Subcutaneous adipose tissue (tissue), 4 donors: Measurements from ENCODE around the gene RTL10. TPM values are rescaled to one million over a fixed set of nuclear protein-coding genes. Genes with fewer than 3 reads are reported as not detected.

Experiments used
- total RNA-seq, 4 donors: library from RNA; depleted of rRNA; stranded (reverse); fragments of >200 nt; gene quantifications; one replicate each; pipeline ENCODE4 v1.1.0, GENCODE V29; 2016
- TF ChIP-seq, protein P1 (sequence below): fragments of 450-650 bp; IDR thresholded peaks from one replicate; pipeline ENCODE4 v1.5.1; 2016; ENCODE audit warnings: low read depth, mild to moderate bottlenecking, control low read depth, antibody characterized with exemption, moderate library complexity

Gene RTL10
- total RNA-seq, 4 donors from 2014 or later: 4.1 to 11.9 (median 6.7) TPM

DNA sequence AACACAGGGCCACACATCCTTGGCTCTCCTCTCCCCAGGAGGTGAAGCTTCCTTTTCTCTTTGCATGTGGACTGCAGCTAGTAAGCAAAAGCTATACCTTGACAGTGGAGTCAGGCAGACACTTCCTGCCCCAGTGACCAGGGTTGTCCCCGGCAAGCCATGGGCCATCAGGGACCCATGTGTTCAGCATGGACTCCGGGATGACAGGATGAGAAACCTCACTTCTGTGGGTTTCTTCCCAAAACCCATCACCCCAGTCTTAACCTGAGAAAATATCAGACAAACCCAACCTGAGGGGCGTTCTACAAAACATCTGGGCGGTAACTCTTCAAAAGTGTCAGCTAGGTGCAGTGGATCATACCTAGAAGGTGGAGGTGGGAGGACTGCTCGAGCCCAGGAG, 40.2 kb downstream of the RTL10 start:
- TF ChIP-seq, protein P1, sequence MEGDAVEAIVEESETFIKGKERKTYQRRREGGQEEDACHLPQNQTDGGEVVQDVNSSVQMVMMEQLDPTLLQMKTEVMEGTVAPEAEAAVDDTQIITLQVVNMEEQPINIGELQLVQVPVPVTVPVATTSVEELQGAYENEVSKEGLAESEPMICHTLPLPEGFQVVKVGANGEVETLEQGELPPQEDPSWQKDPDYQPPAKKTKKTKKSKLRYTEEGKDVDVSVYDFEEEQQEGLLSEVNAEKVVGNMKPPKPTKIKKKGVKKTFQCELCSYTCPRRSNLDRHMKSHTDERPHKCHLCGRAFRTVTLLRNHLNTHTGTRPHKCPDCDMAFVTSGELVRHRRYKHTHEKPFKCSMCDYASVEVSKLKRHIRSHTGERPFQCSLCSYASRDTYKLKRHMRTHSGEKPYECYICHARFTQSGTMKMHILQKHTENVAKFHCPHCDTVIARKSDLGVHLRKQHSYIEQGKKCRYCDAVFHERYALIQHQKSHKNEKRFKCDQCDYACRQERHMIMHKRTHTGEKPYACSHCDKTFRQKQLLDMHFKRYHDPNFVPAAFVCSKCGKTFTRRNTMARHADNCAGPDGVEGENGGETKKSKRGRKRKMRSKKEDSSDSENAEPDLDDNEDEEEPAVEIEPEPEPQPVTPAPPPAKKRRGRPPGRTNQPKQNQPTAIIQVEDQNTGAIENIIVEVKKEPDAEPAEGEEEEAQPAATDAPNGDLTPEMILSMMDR: no peak

DNA sequence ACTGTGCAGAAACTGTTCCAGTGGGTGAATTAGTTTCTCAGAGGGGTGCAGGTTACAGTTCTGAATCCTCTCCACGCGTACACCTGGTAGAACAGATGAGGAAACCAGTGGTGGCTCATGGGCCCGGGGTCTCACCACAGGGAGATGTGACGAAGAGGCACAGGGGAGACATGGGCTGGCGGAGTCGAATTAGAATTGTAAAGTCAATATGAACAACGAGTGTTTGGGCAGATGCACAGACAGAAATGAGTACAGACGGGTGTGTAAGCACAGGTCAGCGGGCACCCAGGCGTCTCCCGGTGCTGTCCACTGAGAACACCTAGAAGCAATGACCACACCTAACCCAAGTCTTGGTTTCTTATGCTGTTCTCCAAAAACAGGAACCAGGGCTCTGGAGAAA, 41.8 kb downstream of the RTL10 start:
- TF ChIP-seq, protein P1: no peak

DNA sequence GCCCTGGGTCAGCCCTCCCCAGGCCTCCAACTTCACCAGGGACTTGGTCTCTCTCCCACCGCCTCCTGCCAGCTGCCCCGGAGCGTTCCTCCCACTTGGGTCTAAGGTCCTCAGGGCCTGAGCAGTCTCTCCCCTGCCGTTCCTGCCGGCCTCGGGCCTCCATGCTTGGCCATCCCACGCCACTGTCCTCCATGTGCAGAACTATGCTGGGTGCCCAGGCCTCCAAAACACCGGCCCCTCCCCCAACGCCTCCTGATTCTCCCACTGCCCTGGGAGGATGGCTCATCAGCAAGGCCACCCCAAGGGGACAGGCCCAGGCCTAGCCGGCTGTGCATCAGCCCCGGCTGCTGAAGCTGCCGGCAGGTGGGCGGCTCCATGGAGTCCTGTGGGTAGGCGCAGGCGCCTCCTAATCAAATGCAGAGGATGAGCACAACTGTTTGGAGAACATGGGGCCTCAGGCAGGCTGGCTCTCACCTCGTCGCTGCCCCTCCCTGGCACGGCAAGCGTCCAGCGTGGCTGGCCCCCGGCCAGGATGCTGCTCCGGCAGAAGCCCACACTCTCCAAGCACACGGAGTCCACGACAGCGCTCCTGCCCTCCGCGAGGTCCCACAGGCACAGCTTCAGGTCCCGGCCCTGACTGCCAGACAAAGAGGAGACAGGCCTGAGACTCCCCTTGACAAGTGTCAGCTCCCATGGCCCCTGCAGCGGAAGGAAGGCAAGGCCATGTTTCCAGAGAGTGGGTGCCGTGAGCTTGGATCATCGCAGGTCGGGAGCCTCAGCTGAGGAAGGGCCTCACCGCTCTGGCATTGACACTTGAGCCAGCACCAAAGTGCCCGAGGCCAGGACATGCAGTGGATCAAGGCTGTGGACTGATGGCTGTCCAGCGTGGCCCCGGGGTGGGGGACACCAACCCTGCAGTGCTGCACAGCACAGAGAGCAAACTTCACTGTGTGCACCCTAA, 42.6 kb downstream of the RTL10 start:
- TF ChIP-seq, protein P1: no peak

DNA sequence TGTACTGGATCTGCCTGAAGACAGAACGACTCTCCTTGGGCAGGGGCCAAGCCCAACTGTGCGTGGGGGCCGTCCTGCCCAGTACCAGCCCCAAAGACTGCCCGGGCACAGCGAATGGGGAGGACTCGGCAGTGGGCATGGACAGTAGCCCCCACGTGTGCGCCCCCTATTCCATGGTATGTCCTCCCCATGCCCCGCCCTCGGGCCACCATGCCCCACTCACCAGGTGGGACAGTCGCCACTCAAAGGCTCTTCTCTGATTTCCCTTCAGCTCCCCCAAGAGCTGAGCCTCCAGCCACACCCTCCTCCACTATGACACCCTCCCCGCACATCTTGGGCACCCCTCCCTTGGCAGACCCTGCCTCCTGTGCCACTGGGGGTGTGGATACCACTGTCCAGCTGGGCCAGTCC, 43.5 kb downstream of the RTL10 start:
- TF ChIP-seq, protein P1: no peak

DNA sequence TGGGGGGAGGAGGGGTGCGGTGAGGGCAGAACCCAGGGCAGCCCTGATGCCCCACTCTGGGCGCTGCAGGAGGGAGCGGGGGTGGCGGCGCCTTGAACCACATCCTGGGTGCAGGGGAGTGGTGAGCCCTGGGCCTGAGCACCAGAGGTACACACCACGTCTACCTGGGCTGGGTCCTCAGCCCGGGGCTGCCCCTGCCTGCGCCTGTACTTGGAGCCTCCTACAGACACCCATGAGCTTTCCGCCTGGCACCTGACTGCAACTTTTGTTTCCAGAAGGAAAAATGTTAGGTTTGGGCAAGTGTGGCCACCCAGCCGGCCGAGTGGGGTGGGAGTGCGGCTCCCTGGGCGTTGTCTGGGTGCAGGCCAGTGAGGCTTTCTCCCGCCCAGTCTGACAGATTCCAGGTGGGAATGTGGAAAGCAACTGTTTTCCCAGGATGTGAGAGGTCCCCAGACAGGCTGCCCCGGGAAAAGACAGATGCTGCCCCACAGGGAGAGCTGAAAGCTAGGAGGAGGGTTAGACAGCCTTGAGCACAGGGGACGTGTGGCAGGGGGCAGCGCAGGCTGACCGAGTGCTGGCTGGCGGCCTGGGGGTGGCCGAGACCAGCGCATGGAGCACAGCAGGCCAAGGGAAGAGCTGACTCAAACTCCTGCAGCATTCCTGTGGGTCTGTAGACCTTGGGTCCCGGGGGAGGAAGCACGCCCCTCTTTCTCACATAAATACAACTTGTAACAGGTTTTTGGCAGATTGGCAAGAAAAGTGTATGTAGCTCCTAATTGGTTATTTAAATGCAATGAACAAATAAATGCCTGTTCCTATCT, 44.1 kb downstream of the RTL10 start:
- TF ChIP-seq, protein P1: no peak

DNA sequence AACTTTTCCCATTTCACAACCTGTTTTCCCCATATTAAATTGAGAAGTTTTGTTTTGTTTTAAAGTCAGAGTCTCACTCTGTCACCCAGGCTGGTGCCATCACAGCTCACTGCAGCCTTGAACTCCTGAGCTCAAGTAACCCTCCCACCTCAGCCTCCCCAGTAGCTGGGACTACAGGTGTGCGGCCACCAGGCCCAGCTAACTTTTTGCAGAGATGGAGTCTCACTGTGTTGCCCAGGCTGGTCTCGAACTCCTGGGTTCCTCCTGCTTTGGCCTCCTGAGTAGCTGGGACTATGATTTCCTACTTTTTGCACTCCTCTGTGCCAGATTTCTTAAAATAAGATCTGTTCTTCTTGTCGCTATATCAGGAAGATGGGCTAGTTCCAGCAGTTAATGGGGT, 44.9 kb downstream of the RTL10 start:
- TF ChIP-seq, protein P1: no peak
